ENCODE data around the gene STKLD1.
A peak's percentile ranks its signal among the peaks of the same experiment; 100 is the strongest.
"Not testable (repeated sequence)": the region's sequence is repeated elsewhere in the genome, so short reads cannot be mapped to it uniquely, and the experiment has no call there.

Gene STKLD1

GRCh38 chr9:133449760-133450159 is 73.6 kb downstream of the STKLD1 start:
- H3K27ac ChIP-seq: no peak overlapping the region
- TF ChIP-seq CTCF (conservative IDR thresholded peaks at IDR 0.05): no peak

- 0 out of 2 replicates have a peak, but pooled peaks have one; percentile 6 for TF ChIP-seq CTCF (conservative IDR thresholded peaks at IDR 0.05)
- not testable (repeated sequence) for H3K27ac ChIP-seq
Observed at GRCh38 chr9:133451865-133452264, 75.7 kb downstream of the STKLD1 start.

- no peak overlapping the region for H3K27ac ChIP-seq
- TF ChIP-seq CTCF (conservative IDR thresholded peaks at IDR 0.05): no peak
Observed at GRCh38 chr9:133452562-133452961, 76.4 kb downstream of the STKLD1 start.

- TF ChIP-seq CTCF (conservative IDR thresholded peaks at IDR 0.05): no peak
- H3K27ac ChIP-seq: no peak overlapping the region
Observed at GRCh38 chr9:133453651-133454050, 77.5 kb downstream of the STKLD1 start.

- H3K27ac ChIP-seq: no peak overlapping the region
- TF ChIP-seq CTCF (conservative IDR thresholded peaks at IDR 0.05): no peak
Observed at GRCh38 chr9:133454325-133454724, 78.2 kb downstream of the STKLD1 start.

- no peak overlapping the region for H3K27ac ChIP-seq
- TF ChIP-seq CTCF (conservative IDR thresholded peaks at IDR 0.05): no peak
Observed at GRCh38 chr9:133454943-133455673, 78.9 kb downstream of the STKLD1 start.
